GM12891 (cell line): ENCODE measurements around the gene COL18A1.

Experiments
- PAX5 ChIP-seq: IDR thresholded peaks from 2 replicates; pipeline ENCODE4 v1.6.1; 2011; ENCODE audit warnings: low read length, moderate library complexity, mild to moderate bottlenecking; ENCODE audit not compliant: insufficient read depth, severe bottlenecking
- POLR2A ChIP-seq: IDR thresholded peaks from 2 replicates; pipeline ENCODE4 v1.6.1; 2011; ENCODE audit warnings: low read depth, low read length, control low read depth
- POLR2AphosphoS5 ChIP-seq: IDR thresholded peaks from 2 replicates; pipeline ENCODE4 v1.6.1; 2011; ENCODE audit warnings: low read depth, low read length, control low read depth
- POU2F2 ChIP-seq: IDR thresholded peaks from 2 replicates; pipeline ENCODE4 v1.6.1; 2011; ENCODE audit warnings: low read depth, mild to moderate bottlenecking, control low read depth, low read length, moderate library complexity
- SPI1 ChIP-seq: IDR thresholded peaks from 2 replicates; pipeline ENCODE4 v1.6.1; 2011; ENCODE audit warnings: low read depth, low read length, control low read depth
- TAF1 ChIP-seq: IDR thresholded peaks from 2 replicates; pipeline ENCODE4 v1.6.1; 2011; ENCODE audit warnings: low read depth, low read length, control low read depth

DNA sequence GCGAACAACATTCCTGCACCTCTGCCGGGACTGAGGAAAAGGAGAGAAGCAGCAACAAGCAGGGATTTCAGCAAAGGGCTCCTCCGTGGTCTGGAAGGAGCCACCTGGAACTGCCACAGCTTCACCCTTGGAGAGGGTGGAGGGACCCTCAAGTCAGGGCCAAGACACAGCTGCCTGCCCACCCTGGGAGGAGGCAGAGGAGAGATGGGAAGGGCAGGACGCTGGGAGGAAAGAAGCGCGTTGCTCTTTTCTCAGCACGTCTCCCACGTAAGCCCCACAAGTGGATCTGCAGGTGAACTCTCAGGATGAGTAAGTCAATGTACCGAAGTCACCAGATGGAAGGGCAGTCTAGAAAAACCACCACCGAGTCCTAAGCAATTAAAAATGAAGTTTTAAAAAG lies 97.6 kb downstream of the COL18A1 start:
- TF ChIP-seq POLR2A: no peak
- TF ChIP-seq TAF1: no peak
- TF ChIP-seq POLR2AphosphoS5: no peak
- TF ChIP-seq SPI1: no peak
- no peak for TF ChIP-seq PAX5
- TF ChIP-seq POU2F2: no peak
